HEK293T (cell line): ENCODE measurements around the gene PFN3.

Source experiments
- ARNT ChIP-seq: fragments of 450-650 bp; IDR thresholded peaks from 2 replicates; pipeline ENCODE4 v1.6.1; 2017; ENCODE audit warnings: mild to moderate bottlenecking
- BHLHE40 ChIP-seq: fragments of 450-650 bp; IDR thresholded peaks from 2 replicates; pipeline ENCODE4 v1.6.1; 2016; ENCODE audit warnings: mild to moderate bottlenecking, moderate library complexity, borderline replicate concordance
- CTBP1 ChIP-seq: fragments of 450-650 bp; IDR thresholded peaks from 2 replicates; pipeline ENCODE4 v1.6.1; 2016; ENCODE audit warnings: borderline replicate concordance
- FOXA1 ChIP-seq: fragments of 450-650 bp; IDR thresholded peaks from 2 replicates; pipeline ENCODE4 v1.6.1; 2016; ENCODE audit warnings: mild to moderate bottlenecking
- FOXK2 ChIP-seq: fragments of 450-650 bp; IDR thresholded peaks from 2 replicates; pipeline ENCODE4 v1.6.1; 2016; ENCODE audit warnings: mild to moderate bottlenecking
- FOXM1 ChIP-seq: fragments of 450-650 bp; IDR thresholded peaks from 2 replicates; pipeline ENCODE4 v1.6.1; 2017; ENCODE audit warnings: mild to moderate bottlenecking, borderline replicate concordance
- HDGF ChIP-seq: fragments of 450-650 bp; IDR thresholded peaks from 2 replicates; pipeline ENCODE4 v1.6.1; 2017; ENCODE audit warnings: antibody characterized with exemption, borderline replicate concordance
- LEF1 ChIP-seq: fragments of 450-650 bp; IDR thresholded peaks from 2 replicates; pipeline ENCODE4 v1.6.1; 2017; ENCODE audit warnings: mild to moderate bottlenecking, borderline replicate concordance
- NFRKB ChIP-seq: fragments of 450-650 bp; IDR thresholded peaks from 2 replicates; pipeline ENCODE4 v1.6.1; 2016; ENCODE audit warnings: mild to moderate bottlenecking, moderate library complexity
- SP1 ChIP-seq: fragments of 450-650 bp; IDR thresholded peaks from 2 replicates; pipeline ENCODE4 v1.6.1; 2017
- SUZ12 ChIP-seq: fragments of 450-650 bp; IDR thresholded peaks from 2 replicates; pipeline ENCODE4 v1.6.1; 2016; ENCODE audit warnings: mild to moderate bottlenecking
- TARDBP ChIP-seq: fragments of 450-650 bp; IDR thresholded peaks from 2 replicates; pipeline ENCODE4 v1.6.1; 2016
- ZNF384 ChIP-seq: fragments of 450-650 bp; IDR thresholded peaks from 2 replicates; pipeline ENCODE4 v1.6.1; 2016
- TF ChIP-seq, protein P1 (sequence below): fragments of 450-650 bp; IDR thresholded peaks from 2 replicates; pipeline ENCODE4 v1.6.1; 2016

DNA sequence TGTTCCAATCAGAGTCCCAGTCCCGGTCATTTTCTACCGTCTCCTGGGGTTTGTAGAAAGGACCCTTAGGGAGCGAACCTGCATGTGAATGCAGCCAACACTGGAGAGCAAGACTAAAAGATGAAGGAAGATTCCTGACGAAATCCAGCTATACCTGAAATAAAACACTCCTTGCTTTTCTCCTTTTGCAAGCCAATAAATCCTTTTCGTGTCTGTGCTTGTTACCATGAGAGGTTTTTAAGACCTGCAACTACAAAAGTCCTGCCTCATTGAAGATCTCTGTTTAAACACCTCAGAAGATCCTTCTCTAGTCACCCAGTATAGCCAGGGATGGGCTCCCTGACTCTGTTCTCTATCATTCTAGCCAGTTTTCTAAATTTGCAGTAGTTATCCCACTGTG, 26.2 kb downstream of the PFN3 start:
- TF ChIP-seq SP1 (no peak), BHLHE40 (no peak), HDGF (no peak), TARDBP (no peak), SUZ12 (no peak), FOXK2 (no peak), FOXM1 (no peak), NFRKB (no peak), ZNF384 (no peak), FOXA1 (no peak), LEF1 (no peak), CTBP1 (no peak), ARNT (no peak)
- TF ChIP-seq, protein P1, sequence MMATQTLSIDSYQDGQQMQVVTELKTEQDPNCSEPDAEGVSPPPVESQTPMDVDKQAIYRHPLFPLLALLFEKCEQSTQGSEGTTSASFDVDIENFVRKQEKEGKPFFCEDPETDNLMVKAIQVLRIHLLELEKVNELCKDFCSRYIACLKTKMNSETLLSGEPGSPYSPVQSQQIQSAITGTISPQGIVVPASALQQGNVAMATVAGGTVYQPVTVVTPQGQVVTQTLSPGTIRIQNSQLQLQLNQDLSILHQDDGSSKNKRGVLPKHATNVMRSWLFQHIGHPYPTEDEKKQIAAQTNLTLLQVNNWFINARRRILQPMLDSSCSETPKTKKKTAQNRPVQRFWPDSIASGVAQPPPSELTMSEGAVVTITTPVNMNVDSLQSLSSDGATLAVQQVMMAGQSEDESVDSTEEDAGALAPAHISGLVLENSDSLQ, result no peak
